HCT116 (cell line): Measurements from ENCODE around the gene ZBTB12. TPM values are rescaled to one million over a fixed set of nuclear protein-coding genes. Genes with fewer than 3 reads are reported as not detected.

Experiments used
- ATAC-seq: fragments of 200-7000 bp; cut with Tn5 transposase; 2 replicates; pipeline ENCODE4 v1.9.1; 2020; ENCODE audit warnings: mild to moderate bottlenecking, moderate library complexity
- BruUV-seq: library from RNA; stranded (reverse); fragments of 400-500 nt; replicated peaks from 2 replicates; lab custom pipeline; 2021; lab: Mats Ljungman, UMichigan
- CTCF ChIA-PET: fragments of 300-600 bp; sonication (Branson Sonifier 250); formaldehyde crosslinking; loops from one replicate; lab custom pipeline; 2021; ENCODE audit warnings: antibody characterized with exemption; lab: Charles Lee
- POLR2A ChIA-PET: fragments of 300-600, 350-600 bp; sonication (Branson Sonifier 250); formaldehyde crosslinking; loops from one replicate; lab custom pipeline; 2021; ENCODE audit warnings: antibody characterized with exemption; lab: Charles Lee
- RAD21 ChIA-PET, 2 experiments: fragments of 300-600 bp; sonication (Branson Sonifier 250); formaldehyde crosslinking; loops; one replicate each; lab custom pipeline; 2023; ENCODE audit warnings: low total read pairs in 2 of 2; ENCODE audit not compliant: uncharacterized antibody in 2 of 2, unreplicated experiment in 2 of 2, low non-redundant PET in 1 of 2; lab: Charles Lee
- DNase-seq: peaks from one replicate; pipeline ENCODE4 v3.0.0-alpha.2; 2010; ENCODE audit warnings: low read depth, low spot score
- H2AFZ ChIP-seq: fragments of 200-600 bp; shearing (Covaris generic), sonication (generic); 2 replicates; pipeline ENCODE4 v1.6.1; 2017; ENCODE audit warnings: low read depth, mixed run types, mixed read lengths, antibody characterized with exemption, low read length; ENCODE audit not compliant: poor library complexity, severe bottlenecking
- H3K27ac ChIP-seq: 2 replicates; pipeline ENCODE4 v1.5.1; 2012; ENCODE audit warnings: low read depth, low read length
- H3K27me3 ChIP-seq: fragments of 200-600 bp; sonication (generic); 2 replicates; pipeline ENCODE4 v1.6.1; 2016; ENCODE audit warnings: mixed run types, low read length, mixed read lengths; ENCODE audit not compliant: insufficient read depth
- H3K36me3 ChIP-seq, 2 experiments: fragments of 200-500 bp in 1 of 2; fragments of 200-600 bp in 1 of 2; sonication (Bioruptor generic) in 1 of 2; sonication (generic) in 1 of 2; 2 replicates each; pipeline versions ENCODE4 v1.5.1 to v1.6.1; 2014 to 2016; ENCODE audit warnings: low read length in 2 of 2, inconsistent platforms in 1 of 2, mixed read lengths in 1 of 2, mixed run types in 1 of 2; ENCODE audit not compliant: insufficient read depth in 2 of 2, control insufficient read depth in 1 of 2
- H3K4me1 ChIP-seq, 2 experiments: fragments of 200-600 bp in 1 of 2; sonication (generic) in 1 of 2; 2 replicates each; pipeline versions ENCODE4 v1.5.1 to v1.6.1; 2012 to 2017; ENCODE audit warnings: low read length in 2 of 2, inconsistent platforms in 1 of 2, mild to moderate bottlenecking in 1 of 2, mixed read lengths in 1 of 2, mixed run types in 1 of 2, moderate library complexity in 1 of 2; ENCODE audit not compliant: insufficient read depth in 2 of 2, control insufficient read depth in 1 of 2
- H3K4me2 ChIP-seq: fragments of 200-600 bp; sonication (generic); 2 replicates; pipeline ENCODE4 v1.6.1; 2017; ENCODE audit warnings: mixed run types, low read length, mixed read lengths
- H3K4me3 ChIP-seq, 2 experiments: fragments of 200-600 bp in 1 of 2; sonication (generic) in 1 of 2; replicated peaks in 1 of 2; 2 replicates each; pipeline ENCODE4 v1.5.1; 2011 to 2016; ENCODE audit warnings: low read length in 2 of 2, control low read depth in 1 of 2, low read depth in 1 of 2, mild to moderate bottlenecking in 1 of 2, mixed read lengths in 1 of 2, mixed run types in 1 of 2
- H3K79me2 ChIP-seq: fragments of 200-600 bp; sonication (generic); 2 replicates; pipeline ENCODE4 v1.6.1; 2017; ENCODE audit warnings: mild to moderate bottlenecking, mixed run types, low read length, moderate library complexity, mixed read lengths; ENCODE audit not compliant: insufficient read depth
- H3K9ac ChIP-seq: fragments of 200-600 bp; sonication (generic); 2 replicates; pipeline ENCODE4 v1.6.1; 2016; ENCODE audit warnings: low read length, mixed read lengths
- H3K9me2 ChIP-seq: fragments of 200-600 bp; sonication (generic), shearing (Covaris generic); 2 replicates; pipeline ENCODE4 v1.6.1; 2017; ENCODE audit warnings: mixed run types, mild to moderate bottlenecking, moderate library complexity; ENCODE audit not compliant: insufficient read depth
- H3K9me3 ChIP-seq, 2 experiments: fragments of 200-500 bp in 1 of 2; fragments of 200-600 bp in 1 of 2; sonication (Bioruptor generic) in 1 of 2; sonication (generic) in 1 of 2; 2 replicates each; pipeline ENCODE4 v1.6.1; 2014 to 2017; ENCODE audit warnings: low read length in 2 of 2, mixed read lengths in 2 of 2, inconsistent platforms in 1 of 2, low read depth in 1 of 2, mild to moderate bottlenecking in 1 of 2, mixed run types in 1 of 2, moderate library complexity in 1 of 2; ENCODE audit not compliant: control insufficient read depth in 1 of 2, insufficient read depth in 1 of 2
- H4K20me1 ChIP-seq: fragments of 200-600 bp; sonication (generic), shearing (Covaris generic); 2 replicates; pipeline ENCODE4 v1.6.1; 2017; ENCODE audit warnings: mixed run types, mild to moderate bottlenecking, moderate library complexity; ENCODE audit not compliant: insufficient read depth
- ATF3 ChIP-seq: IDR thresholded peaks from 2 replicates; pipeline ENCODE4 v1.6.1; 2012
- CEBPB ChIP-seq: IDR thresholded peaks from 2 replicates; pipeline ENCODE4 v1.6.1; 2012; ENCODE audit warnings: low read depth
- CTCF ChIP-seq, 3 experiments: fragments of 200-600 bp in 1 of 3; sonication (generic) in 1 of 3; IDR thresholded peaks in 2 of 3; conservative IDR thresholded peaks in 1 of 3; 2 replicates each; pipeline ENCODE4 v1.5.1; 2012 to 2017; ENCODE audit warnings: low read depth in 2 of 3, low read length in 2 of 3, antibody characterized with exemption in 1 of 3, borderline replicate concordance in 1 of 3, control low read depth in 1 of 3, mild to moderate bottlenecking in 1 of 3, mixed read lengths in 1 of 3, mixed run types in 1 of 3, moderate library complexity in 1 of 3; ENCODE audit not compliant: insufficient read depth in 1 of 3
- EZH2 ChIP-seq: fragments of 200-600 bp; sonication (generic); IDR thresholded peaks from 2 replicates; pipeline ENCODE4 v1.6.1; 2017; ENCODE audit warnings: antibody characterized with exemption, mixed run types
- EZH2phosphoT487 ChIP-seq: fragments of 200-600 bp; IDR thresholded peaks from 2 replicates; pipeline ENCODE4 v1.6.1; 2018; ENCODE audit warnings: antibody characterized with exemption, borderline replicate concordance
- JUND ChIP-seq: IDR thresholded peaks from 2 replicates; pipeline ENCODE4 v1.6.1; 2012
- MAX ChIP-seq: IDR thresholded peaks from 2 replicates; pipeline ENCODE4 v1.6.1; 2012
- POLR2AphosphoS5 ChIP-seq: IDR thresholded peaks from 2 replicates; pipeline ENCODE4 v1.6.1; 2011; ENCODE audit warnings: mild to moderate bottlenecking, low read depth, low read length, moderate library complexity
- SRF ChIP-seq: IDR thresholded peaks from 2 replicates; pipeline ENCODE4 v1.6.1; 2012; ENCODE audit warnings: low read depth
- TCF7L2 ChIP-seq: IDR thresholded peaks from 2 replicates; pipeline ENCODE4 v1.7.0; 2011; ENCODE audit warnings: borderline replicate concordance, inconsistent platforms; ENCODE audit not compliant: insufficient read depth, insufficient read length; ENCODE audit errors: extremely low read depth
- ZBTB33 ChIP-seq: IDR thresholded peaks from 2 replicates; pipeline ENCODE4 v1.6.1; 2011; ENCODE audit warnings: mild to moderate bottlenecking, low read length, moderate library complexity; ENCODE audit not compliant: insufficient replicate concordance; ENCODE audit errors: extremely low read depth
- intact Hi-C: fragments of 100-400 bp; cut with micrococcal nuclease; formaldehyde crosslinking; loops from 2 replicates; pipeline ENCODE4 v1.10.0; 2022
- total RNA-seq: library from RNA; stranded (reverse); gene quantifications from one replicate; pipeline ENCODE4 v1.2.1, GENCODE V29; 2021; ENCODE audit not compliant: unreplicated experiment

Gene ZBTB12
- total RNA-seq, 1 experiment from 2014 or later: 10.3 TPM

GRCh38 chr6:31859923-31860322 is 42.0 kb downstream of the ZBTB12 start:
- Histone ChIP-seq H3K27me3 (no peaks in the 10 kb centered on the region), H3K9me3 (no peaks in the 10 kb centered on the region), H3K4me3 (no peak overlapping the region)
- BruUV-seq: no TSS peak
- TF ChIP-seq EZH2phosphoT487: no peak
- no peak for TF ChIP-seq EZH2
- TF ChIP-seq CTCF (IDR thresholded peaks at IDR 0.05 in 2 of 3, conservative IDR thresholded peaks at IDR 0.05 in 1 of 3; ENCODE audit: borderline replicate concordance in 1 of 3, insufficient read depth in 1 of 3, low read depth in 2 of 3, low read length in 2 of 3): no peak
- TF ChIP-seq ATF3: no peak
- TF ChIP-seq, all 23 proteins: peak for 0
- H3K9me2 ChIP-seq: no peaks in the 10 kb centered on the region
- no peak overlapping the region for H2AFZ ChIP-seq
- RAD21 ChIA-PET: no interaction called here
- intact Hi-C loops: no loop called here
- no peak for DNase-seq
- no peak overlapping the region for H3K27ac ChIP-seq
- no peak overlapping the region for H3K4me2 ChIP-seq
- H3K79me2 ChIP-seq: no peaks in the 10 kb centered on the region
- CTCF ChIA-PET: no interaction called here
- no peak for ATAC-seq
- POLR2A ChIA-PET: interaction anchor here (0.7 kb wide), 1 partner anchor 23 kb away, joined by 3 read pairs; no protein-coding TSS in a partner anchor
- no peak overlapping the region for H3K9ac ChIP-seq
- no peaks in the 10 kb centered on the region for H4K20me1 ChIP-seq
- H3K4me1 ChIP-seq: peaks cover 0 to 26% of the 10 kb centered on the region in 2 experiments; a peak in 2 of 4 replicates
- no peaks in the 10 kb centered on the region for H3K36me3 ChIP-seq

- no peaks in the 10 kb centered on the region for H3K36me3 ChIP-seq
- H4K20me1 ChIP-seq: no peaks in the 10 kb centered on the region
- DNase-seq (no peak), ATAC-seq (no peak)
- no peaks in the 10 kb centered on the region for H3K9me2 ChIP-seq
- no peak overlapping the region for H3K4me3 ChIP-seq
- H3K4me2 ChIP-seq: no peak overlapping the region
- no TSS peak for BruUV-seq
- H3K27ac ChIP-seq: no peak overlapping the region
- no peaks in the 10 kb centered on the region for H3K9me3 ChIP-seq
- no peaks in the 10 kb centered on the region for H3K27me3 ChIP-seq
- intact Hi-C loops: no loop called here
- no peak overlapping the region for H3K9ac ChIP-seq
- CTCF ChIA-PET: no interaction called here
- H3K4me1 ChIP-seq: peaks cover 0 to 16% of the 10 kb centered on the region in 2 experiments; a peak in 2 of 4 replicates
- RAD21 ChIA-PET: no interaction called here
- no peaks in the 10 kb centered on the region for H3K79me2 ChIP-seq
- H2AFZ ChIP-seq: no peak overlapping the region
- POLR2A ChIA-PET: no interaction called here
- TF ChIP-seq POLR2AphosphoS5 (no peak), TCF7L2 (no peak), SRF (no peak), JUND (no peak), CEBPB (no peak), MAX (no peak), CTCF (IDR thresholded peaks at IDR 0.05 in 2 of 3, conservative IDR thresholded peaks at IDR 0.05 in 1 of 3; ENCODE audit: borderline replicate concordance in 1 of 3, insufficient read depth in 1 of 3, low read depth in 2 of 3, low read length in 2 of 3) (no peak), ATF3 (no peak), EZH2phosphoT487 (no peak), ZBTB33 (no peak)
Measured at GRCh38 chr6:31858707-31859106, 43.2 kb downstream of the ZBTB12 start.
